ENCODE measurements around the gene ARRB2. TPM values are rescaled to one million over a fixed set of nuclear protein-coding genes. Genes with fewer than 3 reads are reported as not detected.

ARRB2 gene
- total and polyA plus RNA-seq, 2 of the 8 experiments (the other 6 are each of a cell fraction or from before 2014, with no cell fraction given): 72.4 to 101 TPM

- Histone ChIP-seq H4K20me1 (replicated peaks in 1 of 2; ENCODE audit: control insufficient read depth in 1 of 2, insufficient read depth in 2 of 2, low read length in 2 of 2) (peaks cover 0 to 2% of the 10 kb centered on the region in 2 experiments), H2BK12ac (ENCODE audit: low read depth, low read length) (no peak overlapping the region), H2BK120ac (replicated peaks; ENCODE audit: low read depth, low read length) (no peak overlapping the region), H3K9me3 (ENCODE audit: insufficient read depth in 2 of 2, low read depth in 1 of 2, low read length in 1 of 2) (no peaks in the 10 kb centered on the region), H3K4me2 (ENCODE audit: insufficient read depth in 1 of 2, low read depth in 2 of 2, low read length in 2 of 2) (no peak overlapping the region), H3K4me1 (replicated peaks in 1 of 4; ENCODE audit: control insufficient read depth in 3 of 4, insufficient read depth in 4 of 4, low read length in 3 of 4) (peaks cover 0 to 4% (median 2%) of the 10 kb centered on the region in 4 experiments; a peak in 1 of 7 replicates), H4K5ac (ENCODE audit: insufficient read length, low read depth, low read length) (no peak overlapping the region), H4K8ac (ENCODE audit: extremely low read depth, insufficient read depth, low read length) (no peak overlapping the region), H3K27ac (ENCODE audit: low read depth, low read length) (no peak overlapping the region), H2AK5ac (ENCODE audit: low read depth, low read length) (0 out of 2 replicates have a peak overlapping the region, but pooled peaks have one; percentile 24), H3K27me3 (replicated peaks in 1 of 4; ENCODE audit: control insufficient read depth in 3 of 4, extremely low read depth in 1 of 4, insufficient read depth in 3 of 4, low read length in 3 of 4) (no peaks in the 10 kb centered on the region), H2AFZ (ENCODE audit: low read length) (no peak overlapping the region), H3K23me2 (ENCODE audit: low read depth, low read length) (no peaks in the 10 kb centered on the region), H3K23ac (ENCODE audit: insufficient read length) (no peak overlapping the region), H3K36me3 (ENCODE audit: control insufficient read depth in 2 of 4, insufficient read depth in 4 of 4, low read length in 3 of 4) (peaks cover 3 to 15% (median 13%) of the 10 kb centered on the region in 4 experiments), H3K79me1 (ENCODE audit: low read depth, low read length) (no peaks in the 10 kb centered on the region), H2BK5ac (ENCODE audit: low read depth, low read length) (no peak overlapping the region), H2BK15ac (ENCODE audit: low read length) (no peak overlapping the region), H3K4me3 (ENCODE audit: extremely low read depth in 1 of 4, insufficient read depth in 2 of 4, low read depth in 3 of 4, low read length in 4 of 4) (no peak overlapping the region), H4K91ac (replicated peaks; ENCODE audit: insufficient read length, low read length) (no peak overlapping the region), H2BK20ac (ENCODE audit: low read length) (no peak overlapping the region), H3K9ac (replicated peaks in 1 of 4; ENCODE audit: extremely low read depth in 1 of 4, low read depth in 3 of 4, low read length in 3 of 4) (no peak overlapping the region), H3K4ac (replicated peaks; ENCODE audit: insufficient read length, low read depth, low read length) (no peak overlapping the region), H3K79me2 (ENCODE audit: control insufficient read depth in 1 of 2, insufficient read depth in 2 of 2, low read length in 2 of 2) (no peaks in the 10 kb centered on the region), H3K56ac (replicated peaks; ENCODE audit: insufficient read length, low read depth, low read length) (no peak overlapping the region), H3K14ac (ENCODE audit: insufficient read length) (no peak overlapping the region), H3K18ac (ENCODE audit: extremely low read depth, low read length) (no peak overlapping the region)
- TF ChIP-seq SIRT6 (IDR thresholded peaks at IDR 0.05; ENCODE audit: low read length) (no peak), RNF2 (IDR thresholded peaks at IDR 0.05; ENCODE audit: borderline replicate concordance, low read depth, low read length, missing control alignments, poor library complexity, severe bottlenecking) (no peak), SUZ12 (IDR thresholded peaks at IDR 0.05; ENCODE audit: low read length) (no peak), HDAC6 (IDR thresholded peaks at IDR 0.05; ENCODE audit: low read depth, low read length) (no peak)
- DNase-seq (ENCODE audit: low read depth in 1 of 2, low spot score in 2 of 2): no peak
- FAIRE-seq: no peak
- CTCF ChIA-PET (ENCODE audit: partially characterized antibody): interaction anchor here (0.7 to 1.4 kb wide), 4 partner anchors 10 to 42 kb away, joined by 3 to 4 read pairs (median 3); no protein-coding TSS in a partner anchor
- POLR2A ChIA-PET (ENCODE audit: partially characterized antibody): interaction anchor here (0.8 to 1.9 kb wide), 8 partner anchors 9 to 130 kb away, joined by 3 to 5 read pairs (median 4); no protein-coding TSS in a partner anchor
- WGBS, 2 experiments (ENCODE audit: extremely low coverage in 1 of 2, insufficient coverage in 1 of 2, insufficient read length in 1 of 2, insufficient replicate concordance in 2 of 2, low coverage in 1 of 2, low lambda C conversion rate in 2 of 2, missing lambda C conversion rate in 1 of 2): 84% methylated on average over 4 of the region's 4 CpGs; no CpG with 5 or more reads in 1 of the 2 experiments
Measured at GRCh38 chr17:4667166-4667565, 43.3 kb upstream of the ARRB2 start.

All from H1 (cell line).